Mesodermal cell (in vitro differentiated cells): ENCODE measurements around the gene RECQL. TPM values are rescaled to one million over a fixed set of nuclear protein-coding genes. Genes with fewer than 3 reads are reported as not detected.

Experiments
- H3K27ac ChIP-seq: 2 replicates; pipeline ENCODE4 v1.7.0; 2013; ENCODE audit warnings: mild to moderate bottlenecking, low read depth, low read length, moderate library complexity; ENCODE audit not compliant: severe bottlenecking
- H3K36me3 ChIP-seq: 2 replicates; pipeline ENCODE4 v1.7.1; 2013; ENCODE audit warnings: mild to moderate bottlenecking, low read length, moderate library complexity; ENCODE audit not compliant: control insufficient read depth, insufficient read depth
- H3K4me1 ChIP-seq: one replicate; pipeline ENCODE4 v1.7.1; 2013; ENCODE audit warnings: mild to moderate bottlenecking, low read length; ENCODE audit not compliant: insufficient read depth, control insufficient read depth, poor library complexity, severe bottlenecking
- H3K4me3 ChIP-seq: 2 replicates; pipeline ENCODE4 v1.7.0; 2013; ENCODE audit warnings: low read length, control low read depth, mild to moderate bottlenecking; ENCODE audit not compliant: insufficient read depth, poor library complexity, severe bottlenecking; ENCODE audit errors: extremely low read depth
- H3K9me3 ChIP-seq: 2 replicates; pipeline ENCODE4 v1.7.1; 2013; ENCODE audit warnings: mild to moderate bottlenecking, low read length, moderate library complexity; ENCODE audit not compliant: control insufficient read depth
- WGBS, 2 experiments: methylation state at CpG; one replicate each; pipeline ENCODE4 v1.1.5; 2013; ENCODE audit warnings: missing lambda C conversion rate in 2 of 2; ENCODE audit not compliant: insufficient coverage in 2 of 2; 5-methylcytosine and 5-hydroxymethylcytosine counted together
- polyA plus RNA-seq, 2 experiments: library from polyadenylated mRNA; stranded (reverse); fragments of 50-300 nt; gene quantifications; one replicate each; pipeline ENCODE4 v1.2.3, GENCODE V29; 2013

RECQL gene
- polyA plus RNA-seq (2013, experiment 1 of 2) = 63.6 TPM
- 61.7 TPM for polyA plus RNA-seq (2013, experiment 2 of 2)

- Histone ChIP-seq H3K27ac (peak within 1 kb of the TSS; percentile 98), H3K9me3 (no peaks in the 10 kb centered on the region), H3K4me3 (peak within 1 kb of the TSS; percentile 80), H3K4me1 (no peaks in the 10 kb centered on the region), H3K36me3 (peaks cover 33% of the 10 kb centered on the region)
- WGBS, 2 experiments = 0 to 1% methylated on average over 39 to 48 of the region's 61 CpGs
Observed at GRCh38 chr12:21501258-21502163, at the start of gene RECQL, which contains the start of gene GOLT1B. RECQL (minus strand) TSS chr12:21501635; CDS start chr12:21499570, 2,065 bp downstream. GOLT1B (plus strand) TSS chr12:21501789; CDS start chr12:21501924, 135 bp downstream.

GRCh38 chr12:21547437-21547836, 46.0 kb upstream of the RECQL start:
- H3K27ac ChIP-seq = no peak overlapping the region

GRCh38 chr12:21546716-21547115, 45.3 kb upstream of the RECQL start:
- Histone ChIP-seq H3K36me3 (no peaks in the 10 kb centered on the region), H3K9me3 (no peaks in the 10 kb centered on the region), H3K4me1 (peaks cover 4% of the 10 kb centered on the region), H3K27ac (peak overlapping the region; percentile 64), H3K4me3 (no peak overlapping the region)
- WGBS, 2 experiments = 0% methylated on average over 1 of the region's 1 CpG

More at GRCh38 chr12:21547437-21547836, 46.0 kb upstream of the RECQL start:
- no peaks in the 10 kb centered on the region for H3K9me3 ChIP-seq
- 100% methylated on average over 1 of the region's 1 CpG; no CpG with 5 or more reads in 1 of the 2 experiments for WGBS, 2 experiments
- H3K4me1 ChIP-seq = peaks cover 5% of the 10 kb centered on the region
- no peaks in the 10 kb centered on the region for H3K36me3 ChIP-seq
- H3K4me3 ChIP-seq = no peak overlapping the region

GRCh38 chr12:21545557-21545956, 44.1 kb upstream of the RECQL start:
- no peaks in the 10 kb centered on the region for H3K9me3 ChIP-seq
- WGBS, 2 experiments = no CpG with 5 or more reads among the region's 2 CpGs
- no peaks in the 10 kb centered on the region for H3K36me3 ChIP-seq
- no peak overlapping the region for H3K4me3 ChIP-seq
- H3K27ac ChIP-seq = no peak overlapping the region
- peaks cover 4% of the 10 kb centered on the region for H3K4me1 ChIP-seq

GRCh38 chr12:21543151-21543550, 41.7 kb upstream of the RECQL start:
- Histone ChIP-seq H3K36me3 (no peaks in the 10 kb centered on the region), H3K9me3 (no peaks in the 10 kb centered on the region), H3K4me1 (peaks cover 4% of the 10 kb centered on the region), H3K27ac (no peak overlapping the region), H3K4me3 (no peak overlapping the region)

- H3K4me3 ChIP-seq = no peak overlapping the region
- no peak overlapping the region for H3K27ac ChIP-seq
- peaks cover 4% of the 10 kb centered on the region for H3K4me1 ChIP-seq
- no peaks in the 10 kb centered on the region for H3K36me3 ChIP-seq
- no peaks in the 10 kb centered on the region for H3K9me3 ChIP-seq
- 93 to 94% methylated on average over 5 of the region's 5 CpGs for WGBS, 2 experiments
Observed at GRCh38 chr12:21542403-21542802, 41.0 kb upstream of the RECQL start.

GRCh38 chr12:21541773-21542172, 40.3 kb upstream of the RECQL start:
- no peaks in the 10 kb centered on the region for H3K9me3 ChIP-seq
- WGBS, 2 experiments = 94 to 100% methylated on average over 2 of the region's 6 CpGs
- H3K36me3 ChIP-seq = no peaks in the 10 kb centered on the region
- no peak overlapping the region for H3K4me3 ChIP-seq
- peaks cover under 1% of the 10 kb centered on the region for H3K4me1 ChIP-seq
- H3K27ac ChIP-seq = no peak overlapping the region

- Histone ChIP-seq H3K9me3 (no peaks in the 10 kb centered on the region), H3K4me3 (no peak overlapping the region), H3K36me3 (no peaks in the 10 kb centered on the region), H3K4me1 (no peaks in the 10 kb centered on the region), H3K27ac (no peak overlapping the region)
Observed at GRCh38 chr12:21539797-21540196, 38.4 kb upstream of the RECQL start.

- H3K4me1 ChIP-seq = no peaks in the 10 kb centered on the region
- H3K36me3 ChIP-seq = no peaks in the 10 kb centered on the region
- H3K4me3 ChIP-seq = no peak overlapping the region
- H3K27ac ChIP-seq = no peak overlapping the region
- 90 to 94% methylated on average over 2 to 4 of the region's 5 CpGs for WGBS, 2 experiments
- no peaks in the 10 kb centered on the region for H3K9me3 ChIP-seq
Observed at GRCh38 chr12:21538061-21538653, 36.7 kb upstream of the RECQL start.

- no peak overlapping the region for H3K27ac ChIP-seq
- no peaks in the 10 kb centered on the region for H3K4me1 ChIP-seq
- WGBS, 2 experiments = 71 to 94% methylated on average over 2 of the region's 2 CpGs
- H3K36me3 ChIP-seq = no peaks in the 10 kb centered on the region
- H3K9me3 ChIP-seq = no peaks in the 10 kb centered on the region
- H3K4me3 ChIP-seq = no peak overlapping the region
Observed at GRCh38 chr12:21529456-21529855, 28.0 kb upstream of the RECQL start.

- Histone ChIP-seq H3K27ac (no peak overlapping the region), H3K9me3 (no peaks in the 10 kb centered on the region), H3K36me3 (no peaks in the 10 kb centered on the region), H3K4me1 (no peaks in the 10 kb centered on the region), H3K4me3 (no peak overlapping the region)
- WGBS, 2 experiments = 96 to 98% methylated on average over 4 of the region's 5 CpGs
Observed at GRCh38 chr12:21528953-21529352, 27.5 kb upstream of the RECQL start.
